ENCODE measurements around the gene ACYP1. TPM values are rescaled to one million over a fixed set of nuclear protein-coding genes. Genes with fewer than 3 reads are reported as not detected.

The ACYP1 gene
- total and polyA plus RNA-seq, 9 of the 15 experiments (the other 6 are each of a cell fraction or from before 2014, with no cell fraction given): 19.9 to 113 (median 52.3) TPM

GRCh38 chr14:75107186-75107585 lies 43.4 kb upstream of the ACYP1 start (continued):
- TF ChIP-seq SRSF9 (IDR thresholded peaks at IDR 0.05; ENCODE audit: borderline replicate concordance, low read depth, low read length): no peak

GRCh38 chr14:75101491-75101890 lies 37.7 kb upstream of the ACYP1 start:
- H3K36me3 ChIP-seq (ENCODE audit: control insufficient read depth, insufficient read depth, low read length): peaks cover 39% of the 10 kb centered on the region
- H3K27ac ChIP-seq (ENCODE audit: extremely low read depth, low read depth, low read length): no peak overlapping the region
- no peaks in the 10 kb centered on the region for H3K4me1 ChIP-seq (replicated peaks in 1 of 2; ENCODE audit: control insufficient read depth in 2 of 2, insufficient read depth in 2 of 2, low read length in 2 of 2)
- ChIA-PET POLR2A (interaction anchor here (0.7 to 1.1 kb wide), 3 partner anchors 9 to 312 kb away, joined by 3 read pairs; no protein-coding TSS in a partner anchor), CTCF (ENCODE audit: low intra/inter-chr PET ratio) (no interaction called here)
- H3K27me3 ChIP-seq (ENCODE audit: control insufficient read depth in 2 of 2, insufficient read depth in 2 of 2, low read length in 2 of 2): no peaks in the 10 kb centered on the region
- no TSS peak for BruUV-seq (replicated peaks)
- H4K20me1 ChIP-seq (replicated peaks; ENCODE audit: control insufficient read depth, insufficient read depth, low read length): no peaks in the 10 kb centered on the region
- H3K4me3 ChIP-seq: no peak overlapping the region
- in situ Hi-C loops (cut with MboI): no loop called here
- H2AFZ ChIP-seq (ENCODE audit: low read depth, low read length): no peak overlapping the region
- H3K4me2 ChIP-seq (ENCODE audit: insufficient read depth, low read length): no peak overlapping the region
- no peak overlapping the region for H3K9ac ChIP-seq (ENCODE audit: insufficient read depth in 1 of 2, low read depth in 2 of 2, low read length in 2 of 2)
- no peaks in the 10 kb centered on the region for H3K79me2 ChIP-seq (ENCODE audit: control insufficient read depth, insufficient read depth, low read length)
- 48% methylated on average over 4 of the region's 4 CpGs for WGBS (ENCODE audit: insufficient coverage, low coverage, missing lambda C conversion rate)
- FAIRE-seq (no peak), DNase-seq (ENCODE audit: extremely low read depth in 1 of 4, low spot score in 3 of 4) (no peak), ATAC-seq (no peak)
- H3K9me3 ChIP-seq (replicated peaks; ENCODE audit: control insufficient read depth, insufficient read depth, low read depth, low read length): no peaks in the 10 kb centered on the region
- H3K9me1 ChIP-seq (ENCODE audit: control insufficient read depth, insufficient read depth, low read length): no peaks in the 10 kb centered on the region
- intact Hi-C loops (cut with micrococcal nuclease): no loop called here
- TF ChIP-seq ZNF778 (CRISPR knock-in tag; IDR thresholded peaks at IDR 0.05) (no peak), MBD1 (CRISPR knock-in tag; IDR thresholded peaks at IDR 0.05) (no peak), DEAF1 (CRISPR knock-in tag; IDR thresholded peaks at IDR 0.05) (no peak), HOXB6 (CRISPR knock-in tag; IDR thresholded peaks at IDR 0.05; ENCODE audit: borderline replicate concordance) (no peak), SMARCA4 (IDR thresholded peaks at IDR 0.05) (no peak), IRF2 (CRISPR knock-in tag; IDR thresholded peaks at IDR 0.05) (no peak), THRB (CRISPR knock-in tag; conservative IDR thresholded peaks at IDR 0.05) (no peak), ZNF280B (CRISPR knock-in tag; IDR thresholded peaks at IDR 0.05) (no peak), ARID4B (CRISPR knock-in tag; IDR thresholded peaks at IDR 0.05) (no peak), ZC3H8 (IDR thresholded peaks at IDR 0.05) (no peak)
